DMS79 treated with DMSO at 0.1 percent for 48 hours (cell line): ENCODE data around the gene CDH4.

Experiments used
- DNase-seq: peaks from one replicate; lab custom pipeline; 2025; lab: John Stamatoyannopoulos, UW

The CDH4 gene

DNA sequence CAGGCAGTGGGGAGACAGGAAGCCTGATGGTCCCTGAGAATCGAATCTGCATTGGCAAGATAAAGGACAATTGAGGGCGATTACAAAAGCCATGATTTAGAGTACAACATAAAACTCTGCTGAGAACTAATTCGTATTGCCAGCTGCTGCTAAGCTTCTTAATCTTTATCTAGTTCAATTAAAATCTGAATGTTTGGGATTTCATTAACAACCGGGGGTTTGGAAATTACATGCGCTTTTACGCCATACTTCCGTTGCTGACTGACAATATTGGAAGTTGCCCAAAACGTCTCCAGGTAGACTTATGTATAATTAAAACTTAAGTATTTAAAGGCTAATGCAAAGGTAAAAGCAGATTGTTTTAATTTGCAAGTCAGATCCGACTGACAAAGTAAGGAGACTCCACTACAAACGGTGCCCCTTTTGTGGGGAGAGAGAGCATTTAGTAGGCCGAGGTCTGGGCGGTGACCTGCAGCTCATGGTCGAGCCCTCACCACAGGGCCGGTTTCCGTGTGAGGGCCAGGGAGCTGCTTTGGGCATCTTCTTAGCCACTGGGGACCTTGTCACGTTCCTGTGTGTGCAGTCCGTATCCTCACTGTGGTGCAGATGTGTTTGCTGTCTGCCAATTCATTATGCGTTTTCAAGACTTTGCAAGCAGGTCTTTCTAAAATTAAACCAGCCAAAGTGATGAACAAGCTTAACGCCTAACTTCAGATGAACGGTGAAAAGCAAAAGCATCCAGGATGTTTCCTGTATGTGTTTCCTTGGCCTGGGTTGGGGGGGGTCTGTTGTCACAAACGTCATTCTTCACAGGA, 49.9 kb downstream of the CDH4 start:
- no peak for DNase-seq

DNA sequence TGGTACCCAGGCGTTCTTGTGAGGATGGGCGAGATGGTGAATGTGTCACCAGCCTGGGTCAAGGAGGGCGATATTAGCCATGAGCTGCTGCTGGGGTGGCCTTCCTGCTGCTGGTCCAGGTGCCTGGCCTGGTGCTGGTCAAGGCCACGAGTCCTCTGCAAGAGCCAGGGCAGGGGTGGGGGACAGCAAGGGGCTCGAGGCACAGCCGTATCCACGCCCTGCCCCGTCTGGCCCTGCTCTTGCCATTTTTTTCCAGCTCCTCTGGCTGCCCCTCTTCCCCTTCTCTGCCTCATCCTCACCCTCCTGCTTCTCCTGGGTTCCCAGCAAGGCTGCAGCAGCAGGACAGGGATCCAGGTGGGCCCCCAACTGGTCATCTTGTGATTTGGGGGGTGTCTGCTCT, 51.2 kb downstream of the CDH4 start:
- DNase-seq, result no peak

DNA sequence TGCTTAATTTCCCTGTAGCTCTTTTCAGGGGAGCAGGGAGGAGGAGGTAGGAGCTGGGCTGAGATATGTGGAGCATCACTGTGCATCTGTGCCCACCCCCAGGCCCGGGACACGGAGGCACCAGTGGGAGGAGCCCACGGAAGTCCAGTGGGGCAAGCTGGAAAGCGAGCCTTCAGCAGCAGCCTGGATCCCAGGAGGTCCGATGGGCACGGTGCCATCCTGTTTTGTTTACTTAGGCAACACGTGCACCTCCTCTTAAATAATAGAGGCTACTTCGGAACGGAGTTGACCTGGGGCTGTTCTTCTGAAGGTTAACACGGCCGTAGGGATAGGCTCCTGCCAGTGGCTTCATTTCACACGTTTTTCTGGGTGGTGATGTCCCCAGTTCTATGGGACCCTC, 51.6 kb downstream of the CDH4 start:
- DNase-seq, result peak; percentile 64

DNA sequence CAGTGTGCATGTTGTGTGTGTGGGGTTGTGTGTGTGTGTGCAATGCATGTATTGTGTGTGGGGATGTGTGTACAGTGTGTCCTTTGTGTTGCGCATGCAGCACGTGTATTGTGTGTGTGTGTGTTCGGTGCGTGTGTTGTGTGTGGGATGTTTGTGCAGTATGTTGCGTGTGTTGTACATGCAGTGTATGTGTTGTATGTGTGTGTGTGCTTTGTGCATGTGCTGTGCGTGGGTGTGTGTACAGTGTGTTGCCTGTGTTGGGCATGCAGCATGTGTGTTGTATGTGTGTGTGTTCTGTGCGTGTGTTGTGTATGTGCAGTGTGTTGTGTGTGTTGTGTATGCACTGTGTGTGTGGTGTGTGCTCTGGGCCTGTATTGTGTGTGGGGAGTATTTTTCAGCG, 52.7 kb downstream of the CDH4 start:
- no peak for DNase-seq

DNA sequence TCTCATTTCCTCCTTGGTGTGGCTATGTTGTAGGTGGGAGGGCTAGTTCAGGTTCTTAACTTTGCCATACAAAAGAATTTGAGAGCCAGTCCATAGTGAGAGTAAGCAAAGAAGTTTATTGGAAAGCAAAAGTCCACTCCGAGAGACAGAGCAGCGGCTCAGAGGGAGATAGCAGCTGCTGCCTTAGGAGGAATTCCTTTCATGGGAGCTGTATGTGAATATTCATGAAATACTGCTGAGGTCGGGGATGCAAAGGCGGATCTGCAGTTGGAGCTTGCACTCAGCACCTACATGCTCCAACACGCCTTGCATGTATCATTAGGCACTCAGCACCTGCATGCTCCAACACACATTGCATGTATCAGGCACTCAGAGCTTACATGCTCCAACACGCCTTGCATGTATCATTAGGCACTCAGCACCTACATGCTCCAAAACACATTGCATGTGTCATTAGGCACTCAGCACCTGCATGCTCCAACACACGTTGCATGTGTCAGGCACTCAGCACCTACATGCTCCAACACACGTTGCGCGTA, 54.9 kb downstream of the CDH4 start:
- no peak for DNase-seq

DNA sequence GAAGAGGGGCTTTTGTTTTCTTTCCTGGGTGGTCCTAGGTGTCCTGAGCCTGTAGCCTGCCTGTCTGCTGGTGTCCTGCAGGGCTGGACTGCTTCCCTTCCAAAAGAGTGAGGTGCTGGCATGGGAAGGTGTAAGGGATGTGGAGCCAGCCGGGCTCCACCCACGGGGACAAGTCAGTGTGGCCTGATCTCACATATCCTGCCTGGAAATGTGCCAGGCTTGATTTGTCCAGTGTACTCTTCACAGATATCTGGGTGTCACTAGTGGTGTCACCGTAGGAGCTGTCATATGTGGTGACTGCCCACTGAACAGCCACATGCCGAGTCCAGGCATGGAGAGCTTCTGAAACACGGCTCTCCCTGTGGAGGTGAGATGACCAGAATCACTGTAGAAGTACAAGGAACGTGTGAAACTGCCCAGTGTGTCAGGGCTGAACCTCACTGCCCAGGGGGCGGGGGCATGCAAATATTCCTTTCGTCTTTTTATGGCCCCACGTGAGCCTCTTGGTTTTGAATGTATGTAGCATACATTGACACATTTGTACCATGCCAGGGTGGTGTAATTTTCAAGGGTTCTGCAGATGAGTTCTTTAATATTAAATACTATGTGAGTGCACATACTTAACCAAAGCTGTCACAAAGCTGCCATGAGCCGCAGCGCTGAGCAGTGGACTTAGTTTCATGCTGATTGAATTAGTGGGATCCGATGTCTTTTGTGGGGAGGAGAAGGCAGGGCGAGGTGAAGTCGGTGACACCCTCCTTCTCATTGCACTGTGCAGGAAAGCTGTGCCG, 55.8 kb downstream of the CDH4 start:
- DNase-seq, result no peak

DNA sequence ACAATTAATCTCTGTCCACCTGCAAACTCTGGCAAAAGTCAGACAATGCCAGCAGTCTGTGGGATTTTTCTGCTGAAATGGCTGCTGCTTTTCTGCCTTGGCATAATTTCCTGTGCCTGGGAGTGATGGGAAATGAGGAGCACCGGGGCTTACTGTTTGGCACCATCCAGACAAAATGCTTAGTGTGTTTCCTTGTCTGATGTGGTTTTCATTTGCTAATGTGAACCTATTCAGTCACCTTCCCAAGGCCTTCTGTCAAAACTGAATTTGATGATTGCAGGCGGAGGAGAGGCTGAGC, 56.4 kb downstream of the CDH4 start:
- DNase-seq, result no peak

DNA sequence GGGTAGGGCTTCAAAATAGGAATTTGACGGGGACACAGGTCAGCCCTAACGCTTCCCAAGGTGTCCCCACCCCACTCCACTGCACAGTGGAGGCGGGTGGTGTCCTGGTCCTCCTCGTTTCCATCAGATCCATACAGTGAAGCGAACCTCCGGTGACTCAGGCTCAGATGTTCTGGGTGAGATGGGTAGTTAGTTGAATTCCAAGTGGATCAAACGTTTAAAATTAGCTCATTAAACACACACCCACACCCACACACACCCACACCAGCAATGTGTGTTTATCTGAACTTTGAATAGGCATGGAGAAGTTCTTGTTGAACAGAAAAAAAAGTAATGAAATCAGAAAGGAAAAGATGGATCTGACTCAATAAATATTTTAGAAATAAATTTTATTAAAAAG, 58.9 kb downstream of the CDH4 start:
- no peak for DNase-seq

DNA sequence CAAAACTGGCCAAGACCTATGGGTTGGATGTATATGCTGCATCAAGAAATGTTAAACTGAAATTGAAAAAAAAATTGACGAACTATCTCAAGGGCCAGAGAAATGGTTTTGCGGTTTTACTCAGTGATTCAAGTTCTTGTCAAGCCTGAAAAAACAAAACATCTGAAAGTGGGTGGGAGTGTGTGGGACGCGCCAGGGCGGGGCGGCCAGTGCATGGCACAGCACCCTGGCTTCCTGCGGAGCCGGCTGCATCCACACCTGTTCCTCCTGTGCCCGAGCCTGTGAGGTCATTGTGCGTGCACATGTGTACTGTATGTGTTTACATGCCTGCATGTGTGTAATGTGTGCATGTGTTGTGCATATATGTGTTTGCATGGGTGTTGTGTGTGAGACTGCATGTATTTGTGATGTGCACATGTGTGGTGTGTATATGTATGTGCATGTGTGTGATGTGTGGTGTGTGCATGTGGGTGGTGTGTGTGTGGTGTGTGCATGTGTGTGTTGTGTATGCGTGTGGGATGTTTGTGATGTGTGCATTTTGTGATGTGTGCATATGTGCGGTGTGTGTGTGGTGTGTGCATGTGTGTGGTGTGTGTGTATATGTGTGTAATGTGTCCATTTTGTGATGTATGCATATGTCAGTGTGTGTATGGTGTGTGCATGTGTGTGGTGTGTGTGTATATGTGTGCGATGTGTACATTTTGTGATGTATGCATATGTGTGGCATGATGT, 59.8 kb downstream of the CDH4 start:
- no peak for DNase-seq

DNA sequence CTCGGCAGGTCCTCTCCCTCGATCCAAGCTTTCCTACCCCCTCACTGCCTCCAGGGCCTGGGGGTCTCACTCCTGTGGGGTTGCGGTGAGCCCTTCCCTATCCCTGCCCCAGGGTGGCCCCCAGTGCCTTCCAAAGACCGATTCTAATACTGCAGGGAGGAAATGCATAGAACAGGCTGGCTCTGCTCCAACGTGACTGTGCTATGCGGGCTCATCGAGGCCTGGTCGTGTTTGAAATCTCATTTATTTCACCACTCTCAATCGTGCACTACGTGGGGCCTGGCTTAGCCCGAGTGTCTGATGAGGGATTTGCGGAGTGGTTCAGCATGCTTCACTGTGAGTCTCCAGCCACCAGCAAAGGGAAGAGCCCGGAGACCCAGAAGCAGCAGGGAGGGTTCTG, 60.9 kb downstream of the CDH4 start:
- DNase-seq, result no peak

DNA sequence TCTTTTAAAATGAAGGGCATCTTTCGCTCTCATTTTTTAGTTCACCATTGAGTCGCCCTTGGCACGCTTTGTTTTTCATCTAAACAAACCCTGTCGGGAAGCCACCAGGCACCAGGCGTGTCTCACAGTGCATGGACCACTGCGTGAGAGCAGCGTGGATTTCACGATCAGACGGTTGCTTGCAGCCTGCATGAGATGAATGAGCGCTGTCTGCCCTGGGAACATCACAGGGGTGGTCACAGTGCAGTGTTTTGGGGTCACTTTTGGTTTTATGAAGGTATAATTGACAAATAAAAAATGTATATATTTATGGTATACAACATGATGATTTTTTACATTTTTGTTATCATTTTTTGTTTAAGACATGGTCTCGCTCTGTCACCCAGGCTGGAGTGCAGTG, 61.3 kb downstream of the CDH4 start:
- no peak for DNase-seq

DNA sequence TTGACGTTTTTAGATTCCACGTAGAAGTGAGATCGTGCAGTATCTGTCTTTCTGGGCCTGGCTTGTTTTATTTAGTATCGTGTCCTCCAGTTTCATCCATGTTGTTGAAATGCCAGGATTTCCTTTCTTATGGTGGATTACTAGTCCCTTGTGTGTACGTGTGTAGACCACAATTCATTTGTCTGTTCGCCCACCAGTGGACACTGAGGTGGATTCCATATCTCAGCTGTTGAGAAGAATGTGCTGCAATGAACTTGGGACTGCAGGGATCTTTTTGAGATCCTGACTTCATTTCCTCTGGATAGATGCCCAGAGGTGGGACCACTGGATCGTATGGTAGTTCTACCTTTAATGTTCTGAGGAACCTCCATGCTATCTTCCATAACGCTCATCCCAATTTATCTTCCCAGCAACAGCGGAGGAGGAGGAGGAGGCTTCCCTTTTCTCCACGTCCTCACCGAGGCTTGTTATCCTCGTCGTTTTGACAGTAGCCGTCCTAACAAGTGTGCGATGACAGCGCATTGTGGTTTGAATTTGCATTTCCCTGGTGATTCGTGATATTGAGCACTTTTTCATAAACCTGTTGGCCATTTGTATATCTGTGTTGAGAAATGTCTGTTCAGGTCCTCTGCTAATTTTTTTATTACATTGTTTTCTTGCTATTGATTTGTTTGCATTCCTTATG, 62.4 kb downstream of the CDH4 start:
- no peak for DNase-seq

DNA sequence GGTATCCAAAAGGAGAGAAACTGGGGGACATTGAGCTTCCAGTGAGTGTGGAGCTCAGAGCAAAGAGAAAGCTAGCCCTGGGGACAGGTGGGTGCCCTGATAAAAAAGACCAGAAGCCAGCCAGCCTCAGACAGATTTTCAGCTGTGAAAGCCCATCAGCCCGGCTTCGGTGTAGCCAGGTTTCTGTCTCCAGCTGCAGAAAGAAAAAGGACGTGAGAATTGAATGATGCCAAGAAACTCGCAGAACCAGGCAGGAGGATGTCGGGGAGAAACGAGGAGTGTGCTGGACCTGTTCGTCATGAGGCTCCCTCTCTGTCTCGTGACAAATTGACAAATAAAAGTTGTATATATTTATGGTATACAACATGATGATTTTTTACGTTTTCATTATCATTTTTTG, 63.3 kb downstream of the CDH4 start:
- no peak for DNase-seq

DNA sequence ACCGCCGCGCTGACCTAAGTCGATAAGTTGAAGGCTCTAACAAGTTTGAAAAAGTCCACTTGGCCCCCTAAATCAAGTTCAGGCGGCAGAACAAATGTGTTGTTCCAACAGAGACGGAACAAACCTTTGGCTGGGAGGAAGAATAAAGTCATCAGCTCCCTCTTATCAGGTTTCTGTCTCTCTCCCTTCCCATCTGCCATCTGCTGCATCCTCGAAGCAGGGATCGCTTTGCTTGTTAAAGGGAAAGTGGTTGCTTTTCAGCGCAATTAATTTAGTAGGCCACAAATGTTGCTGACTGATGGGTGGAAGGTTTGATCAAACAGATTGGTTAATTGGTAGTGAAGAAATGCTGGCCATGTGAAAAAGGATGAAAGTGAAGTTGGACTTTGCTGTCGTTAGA, 64.3 kb downstream of the CDH4 start:
- DNase-seq, result no peak

DNA sequence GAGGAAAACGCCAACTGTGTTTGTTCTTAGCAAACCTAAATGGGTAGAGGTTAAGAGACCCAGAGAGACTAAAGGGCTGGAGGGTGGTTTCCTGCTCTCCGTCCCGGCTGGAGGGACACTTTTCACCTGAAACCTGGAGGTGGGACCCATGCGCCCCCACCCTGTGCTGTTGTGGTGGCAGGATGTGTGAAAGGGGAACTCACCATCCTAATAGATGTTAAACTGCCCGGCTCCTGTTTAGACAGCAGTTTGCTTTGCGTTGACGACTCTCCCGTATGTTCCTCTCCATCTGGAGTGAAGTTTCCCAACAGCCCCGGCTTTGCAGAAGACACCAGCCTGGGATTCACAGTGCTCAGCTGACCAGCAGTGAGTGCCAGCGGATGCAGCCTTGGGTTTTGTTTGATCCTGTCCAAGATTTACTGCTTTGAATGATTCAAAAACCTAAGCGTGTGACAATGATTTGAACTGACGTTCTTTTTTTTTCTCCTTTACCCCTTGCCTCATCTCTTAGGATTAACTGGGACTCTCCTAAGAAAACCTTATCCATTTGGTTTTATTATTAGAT, 66.0 kb downstream of the CDH4 start:
- no peak for DNase-seq

DNA sequence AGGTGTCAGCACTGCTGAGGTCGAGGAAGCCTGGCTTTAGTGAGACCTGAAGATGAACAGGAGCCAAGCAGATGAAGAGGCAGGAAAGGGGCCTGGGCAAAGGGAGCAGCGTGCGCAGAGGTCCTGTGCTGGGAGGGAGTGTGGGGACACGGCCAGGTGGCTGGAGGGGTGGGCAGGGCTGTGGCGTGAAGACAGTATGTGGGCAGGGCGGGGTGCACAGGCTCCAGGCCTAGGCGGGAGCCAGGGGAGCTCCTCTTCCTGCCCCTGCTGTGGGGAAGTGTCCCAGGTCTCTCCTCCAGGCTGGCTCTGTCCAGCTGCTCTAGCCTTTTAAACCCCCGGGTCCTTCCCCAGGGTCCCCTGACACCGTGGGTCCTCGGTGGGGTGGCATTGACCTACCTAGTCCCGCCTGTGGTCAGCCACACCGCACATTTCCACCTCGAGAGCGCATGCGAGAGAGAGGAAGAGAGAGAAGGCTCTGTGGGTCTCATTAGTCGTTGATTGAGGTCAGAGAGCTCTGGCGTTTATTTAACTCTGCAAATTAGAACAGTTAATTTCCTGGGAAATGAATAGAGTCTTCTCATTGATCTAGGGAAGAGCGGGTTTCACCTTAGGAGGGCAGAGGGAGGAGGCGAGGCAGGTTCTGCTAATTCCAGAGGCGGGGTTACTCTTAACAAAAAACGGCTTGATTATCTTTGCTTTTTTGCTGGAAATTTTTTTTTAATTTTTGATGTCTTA, 68.8 kb downstream of the CDH4 start:
- peak; percentile 18 for DNase-seq

DNA sequence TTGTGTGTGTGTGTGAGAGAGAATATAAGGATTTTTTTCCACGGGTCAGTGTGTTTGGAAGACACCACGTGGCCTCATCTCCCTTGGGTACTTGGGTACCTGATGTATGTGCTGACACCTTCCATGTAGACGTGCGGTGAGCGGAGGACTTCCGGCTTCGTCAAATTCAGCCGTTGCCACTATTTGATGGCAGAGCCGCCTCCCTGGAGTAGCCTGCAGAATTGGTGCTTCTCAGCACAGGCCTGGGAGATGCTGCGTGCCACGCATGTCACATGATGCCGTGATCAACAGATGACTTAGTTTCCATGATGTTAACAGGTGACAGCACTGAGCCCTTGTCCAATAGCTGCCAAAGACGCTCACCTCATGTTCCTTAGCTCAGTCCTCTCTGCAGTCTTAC, 69.4 kb downstream of the CDH4 start:
- no peak for DNase-seq

DNA sequence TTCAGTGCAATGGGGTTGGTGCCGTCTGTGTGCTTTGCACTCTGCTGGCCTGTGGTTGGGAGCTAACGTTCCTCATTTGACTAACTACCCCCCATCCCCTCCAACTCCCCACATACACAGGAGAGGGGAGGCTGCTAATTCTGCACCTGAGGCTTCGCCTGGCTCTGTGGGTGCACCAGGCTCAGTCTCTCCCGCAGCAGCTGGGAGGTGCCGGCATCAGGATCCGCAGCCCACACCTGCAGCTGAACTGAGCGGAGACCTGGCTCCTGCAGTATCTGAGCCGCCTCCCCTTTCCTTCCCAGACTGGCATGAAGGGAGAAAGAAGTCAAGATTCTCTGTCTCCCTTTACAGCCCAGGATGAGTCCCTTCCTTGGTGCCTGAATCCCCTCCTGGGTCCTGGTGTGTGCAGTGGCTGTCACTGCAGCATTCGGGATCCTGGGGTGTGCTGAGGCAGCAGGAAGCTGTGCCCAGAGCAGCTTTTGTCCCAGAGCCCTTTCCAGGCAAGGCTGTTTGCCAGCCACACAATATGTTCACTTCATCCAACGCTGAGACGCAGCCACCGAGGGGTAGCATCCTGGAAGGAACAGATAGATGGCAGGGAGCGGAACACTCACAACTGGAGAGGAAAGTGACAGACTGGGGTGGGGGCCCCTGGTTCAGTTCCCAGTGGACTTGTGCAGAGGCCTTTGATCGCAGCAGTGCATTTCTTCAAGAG, 70.2 kb downstream of the CDH4 start:
- DNase-seq, result no peak

DNA sequence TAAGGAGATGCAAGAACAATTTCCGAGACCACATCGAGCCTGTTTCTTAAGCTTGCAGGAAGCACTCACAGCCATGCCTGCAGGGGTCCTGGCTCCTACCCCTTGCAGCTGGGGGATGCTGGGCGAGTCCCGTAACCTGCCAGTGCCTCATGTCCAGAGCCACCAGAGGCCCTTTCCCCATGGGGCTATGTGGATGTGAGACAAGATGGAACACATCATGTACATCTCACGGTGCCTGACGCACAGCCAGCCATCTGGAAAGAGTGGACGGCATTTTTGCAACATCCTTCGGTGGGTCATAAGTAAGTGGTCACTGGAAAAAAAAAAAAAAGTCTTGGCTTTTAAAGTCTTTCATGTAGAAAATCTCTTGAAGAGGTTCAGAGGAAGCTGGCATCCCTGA, 72.8 kb downstream of the CDH4 start:
- DNase-seq, result no peak

DNA sequence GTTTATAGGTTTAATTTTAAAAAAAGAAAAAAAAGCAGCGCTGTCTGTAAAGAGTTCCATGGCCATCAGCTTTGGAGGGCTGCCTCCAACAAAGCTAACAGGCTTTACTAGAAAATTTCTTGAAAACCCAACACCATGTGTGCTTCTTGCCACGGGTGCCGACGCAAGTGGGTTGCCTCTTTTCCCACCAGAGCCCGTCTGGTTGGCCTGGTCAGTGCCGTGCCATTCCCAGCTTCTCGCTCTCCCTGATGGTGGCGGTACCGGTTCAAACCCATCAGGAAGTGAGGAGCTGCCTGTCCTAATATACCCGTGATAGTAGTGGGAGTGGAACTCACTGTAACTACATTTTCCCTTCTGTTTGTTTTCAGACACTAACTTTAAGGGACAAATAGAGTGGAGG, 73.7 kb downstream of the CDH4 start:
- DNase-seq, result no peak
